Gastrocnemius medialis (tissue), 4 donors: Measurements from ENCODE around the gene TNRC6A. TPM values are rescaled to one million over a fixed set of nuclear protein-coding genes. Genes with fewer than 3 reads are reported as not detected.

Source experiments
- ATAC-seq, 2 donors: fragments of 150-250 bp; one replicate each; pipeline ENCODE4 v1.9.1; 2016
- DNase-seq, 2 donors: peaks; one replicate each; pipeline ENCODE4 v3.0.0-alpha.2; 2019
- H3K27ac ChIP-seq, 4 donors: fragments of 200-600 bp; sonication (generic); 1 replicate in 1 of 4; 2 replicates in 3 of 4; pipeline ENCODE4 v1.5.1; 2016 to 2018; ENCODE audit warnings: mild to moderate bottlenecking in 2 of 4, moderate library complexity in 1 of 4
- H3K27me3 ChIP-seq, 3 donors: fragments of 200-600 bp; sonication (generic) in 2 of 3; 1 replicate in 1 of 3; 2 replicates in 2 of 3; pipeline versions ENCODE4 v1.5.1 to v1.6.0; 2016 to 2019; ENCODE audit warnings: mild to moderate bottlenecking in 1 of 3, moderate library complexity in 1 of 3
- H3K36me3 ChIP-seq, 2 donors: fragments of 200-600 bp; sonication (generic) in 1 of 2; one replicate each; pipeline ENCODE4 v1.5.1; 2017 to 2018
- H3K4me1 ChIP-seq, 2 donors: fragments of 200-600 bp; sonication (generic) in 1 of 2; one replicate each; pipeline ENCODE4 v1.5.1; 2016 to 2017; ENCODE audit warnings: mild to moderate bottlenecking in 2 of 2
- H3K4me3 ChIP-seq, 4 donors: fragments of 200-600 bp; sonication (generic) in 3 of 4; 1 replicate in 1 of 4; 2 replicates in 3 of 4; pipeline ENCODE4 v1.5.1; 2016 to 2019; ENCODE audit warnings: mild to moderate bottlenecking in 2 of 4
- H3K9me3 ChIP-seq, 3 donors: fragments of 200-600 bp; sonication (generic) in 2 of 3; 1 replicate in 1 of 3; 2 replicates in 2 of 3; pipeline ENCODE4 v1.5.1; 2016 to 2019
- POLR2A ChIP-seq, 2 donors: fragments of 450-650 bp; IDR thresholded peaks; one replicate each; pipeline ENCODE4 v1.6.1; 2017; ENCODE audit warnings: antibody characterized with exemption in 2 of 2, mild to moderate bottlenecking in 2 of 2, moderate library complexity in 2 of 2
- in situ Hi-C, 4 donors: fragments of 200-750 bp; cut with MboI; loops; one replicate each; pipeline versions ENCODE4 v1.15.0 to v1.8.0; 2017; ENCODE audit warnings: low sequenced_read_pairs in 4 of 4
- intact Hi-C: fragments of 100-400 bp; cut with DNase I; formaldehyde crosslinking; loops from one replicate; pipeline ENCODE4 v1.15.1; 2023; ENCODE audit warnings: low total_unique reads
- total RNA-seq, 4 donors: library from RNA; depleted of rRNA; stranded (reverse); fragments of >200 nt; gene quantifications; one replicate each; pipeline versions ENCODE4 v1.1.0 to v1.2.3, GENCODE V29; 2016
- TF ChIP-seq, protein P1 (sequence below), 5 experiments: fragments of 450-650 bp in 3 of 5; fragments of 200-600 bp in 2 of 5; sonication (generic) in 2 of 5; IDR thresholded peaks in 4 of 5; conservative IDR thresholded peaks in 1 of 5; 1 replicate in 4 of 5; 2 replicates in 1 of 5; pipeline ENCODE4 v1.5.1; 2016 to 2019; ENCODE audit warnings: antibody characterized with exemption in 5 of 5, mild to moderate bottlenecking in 3 of 5, moderate library complexity in 3 of 5

Gene TNRC6A
- total RNA-seq, 4 donors from 2014 or later = 16.9 to 26.0 (median 23.1) TPM

- TF ChIP-seq, protein P1, sequence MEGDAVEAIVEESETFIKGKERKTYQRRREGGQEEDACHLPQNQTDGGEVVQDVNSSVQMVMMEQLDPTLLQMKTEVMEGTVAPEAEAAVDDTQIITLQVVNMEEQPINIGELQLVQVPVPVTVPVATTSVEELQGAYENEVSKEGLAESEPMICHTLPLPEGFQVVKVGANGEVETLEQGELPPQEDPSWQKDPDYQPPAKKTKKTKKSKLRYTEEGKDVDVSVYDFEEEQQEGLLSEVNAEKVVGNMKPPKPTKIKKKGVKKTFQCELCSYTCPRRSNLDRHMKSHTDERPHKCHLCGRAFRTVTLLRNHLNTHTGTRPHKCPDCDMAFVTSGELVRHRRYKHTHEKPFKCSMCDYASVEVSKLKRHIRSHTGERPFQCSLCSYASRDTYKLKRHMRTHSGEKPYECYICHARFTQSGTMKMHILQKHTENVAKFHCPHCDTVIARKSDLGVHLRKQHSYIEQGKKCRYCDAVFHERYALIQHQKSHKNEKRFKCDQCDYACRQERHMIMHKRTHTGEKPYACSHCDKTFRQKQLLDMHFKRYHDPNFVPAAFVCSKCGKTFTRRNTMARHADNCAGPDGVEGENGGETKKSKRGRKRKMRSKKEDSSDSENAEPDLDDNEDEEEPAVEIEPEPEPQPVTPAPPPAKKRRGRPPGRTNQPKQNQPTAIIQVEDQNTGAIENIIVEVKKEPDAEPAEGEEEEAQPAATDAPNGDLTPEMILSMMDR (IDR thresholded peaks at IDR 0.05 in 4 of 5, conservative IDR thresholded peaks at IDR 0.05 in 1 of 5) = no peak
- TF ChIP-seq POLR2A (IDR thresholded peaks at IDR 0.05) = no peak
- Histone ChIP-seq H3K27me3 (no peaks in the 10 kb centered on the region), H3K4me3 (no peak overlapping the region), H3K9me3 (no peaks in the 10 kb centered on the region), H3K27ac (no peak overlapping the region), H3K36me3 (no peaks in the 10 kb centered on the region), H3K4me1 (no peaks in the 10 kb centered on the region)
- intact Hi-C loops = loop anchor here (5.0 kb wide), 1 partner anchor 168 kb away; no protein-coding TSS in a partner anchor
- ATAC-seq (no peak), DNase-seq (peak; percentile 8 to 41)
- in situ Hi-C loops = loop anchor here in 1 of 4 donors (10.0 kb wide), 1 partner anchor 101 kb away; no protein-coding TSS in a partner anchor
These were observed 43.7 kb upstream of the TNRC6A start for GRCh38 chr16:24685539-24686432.

DNA sequence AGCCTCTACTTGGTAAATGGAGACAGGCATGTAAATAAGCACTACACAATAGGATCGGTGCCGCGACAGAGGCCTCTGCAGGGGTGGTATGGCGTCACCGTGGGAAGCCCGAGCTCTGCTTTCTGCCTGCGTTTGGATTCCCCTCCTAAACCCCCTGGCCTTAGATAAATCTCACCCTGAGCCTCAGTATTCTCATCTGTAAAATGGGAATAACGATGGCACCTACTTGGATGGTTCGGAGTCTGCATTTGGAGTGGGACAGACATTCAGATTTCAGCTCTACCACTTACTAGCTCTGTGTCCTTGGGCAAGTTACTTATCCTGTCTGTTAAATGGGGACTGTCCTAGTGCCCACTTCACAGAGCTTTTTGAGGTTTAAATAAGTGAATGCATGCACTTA, 42.8 kb upstream of the TNRC6A start:
- intact Hi-C loops (loop anchor here (5.0 kb wide), 1 partner anchor 169 kb away; no protein-coding TSS in a partner anchor), in situ Hi-C loops (loop anchor here in 1 of 4 donors (10.0 kb wide), 1 partner anchor 102 kb away; no protein-coding TSS in a partner anchor)
- TF ChIP-seq, protein P1 (IDR thresholded peaks at IDR 0.05 in 4 of 5, conservative IDR thresholded peaks at IDR 0.05 in 1 of 5) = no peak
- TF ChIP-seq POLR2A (IDR thresholded peaks at IDR 0.05) = no peak
- Histone ChIP-seq H3K4me1 (no peaks in the 10 kb centered on the region), H3K9me3 (no peaks in the 10 kb centered on the region), H3K27ac (no peak overlapping the region), H3K36me3 (no peaks in the 10 kb centered on the region), H3K27me3 (no peaks in the 10 kb centered on the region), H3K4me3 (no peak overlapping the region)
- no peak for ATAC-seq
- no peak for DNase-seq

- no peaks in the 10 kb centered on the region for H3K36me3 ChIP-seq
- no peaks in the 10 kb centered on the region for H3K9me3 ChIP-seq
- DNase-seq (no peak), ATAC-seq (no peak)
- in situ Hi-C loops = loop anchor here in 1 of 4 donors (10.0 kb wide), 1 partner anchor 104 kb away; no protein-coding TSS in a partner anchor
- H3K4me3 ChIP-seq = no peak overlapping the region
- no peaks in the 10 kb centered on the region for H3K4me1 ChIP-seq
- no peak for TF ChIP-seq POLR2A (IDR thresholded peaks at IDR 0.05)
- TF ChIP-seq, protein P1 (IDR thresholded peaks at IDR 0.05 in 4 of 5, conservative IDR thresholded peaks at IDR 0.05 in 1 of 5) = no peak
- no peak overlapping the region for H3K27ac ChIP-seq
- intact Hi-C loops = loop anchor here (5.0 kb wide), 1 partner anchor 171 kb away; no protein-coding TSS in a partner anchor
- no peaks in the 10 kb centered on the region for H3K27me3 ChIP-seq
These were observed 41.1 kb upstream of the TNRC6A start for GRCh38 chr16:24688359-24688758.

DNA sequence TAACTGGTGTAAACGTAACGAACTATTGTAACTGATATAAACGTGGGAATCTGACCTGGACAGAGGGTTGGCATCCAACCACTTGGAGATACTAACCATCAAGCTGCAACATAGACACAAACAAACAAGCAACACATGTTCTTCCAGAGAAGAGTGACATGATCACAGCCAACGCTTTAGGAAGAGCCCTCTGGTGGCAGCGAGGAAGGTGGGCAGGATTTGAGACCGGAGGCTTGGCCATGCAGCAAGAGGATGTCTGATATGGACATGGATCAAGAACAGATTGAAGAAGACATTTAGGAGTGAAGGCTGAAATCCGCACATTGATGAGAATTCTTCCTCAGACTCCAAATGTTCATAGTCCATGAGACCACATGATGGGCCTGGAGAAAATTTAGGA, 40.3 kb upstream of the TNRC6A start:
- no peaks in the 10 kb centered on the region for H3K4me1 ChIP-seq
- H3K27ac ChIP-seq = no peak overlapping the region
- ATAC-seq (peak; percentile 66 to 80), DNase-seq (no peak)
- intact Hi-C loops = loop anchor here (5.0 kb wide), 1 partner anchor 172 kb away; no protein-coding TSS in a partner anchor
- H3K4me3 ChIP-seq = no peak overlapping the region
- no peaks in the 10 kb centered on the region for H3K9me3 ChIP-seq
- TF ChIP-seq, protein P1 (IDR thresholded peaks at IDR 0.05 in 4 of 5, conservative IDR thresholded peaks at IDR 0.05 in 1 of 5) = peak in 4 of 5 experiments; percentile 35 to 47 (median 42)
- no peak for TF ChIP-seq POLR2A (IDR thresholded peaks at IDR 0.05)
- H3K27me3 ChIP-seq = no peaks in the 10 kb centered on the region
- in situ Hi-C loops = loop anchor here in 1 of 4 donors (10.0 kb wide), 1 partner anchor 104 kb away; no protein-coding TSS in a partner anchor
- no peaks in the 10 kb centered on the region for H3K36me3 ChIP-seq
